Hematopoietic multipotent progenitor cell treated with erythropoietin and hydrocortisone succinate and interleukin-3 and kit ligand, for 8 days (in vitro differentiated cells): Measurements from ENCODE around the gene DCLK1.

ENCODE experiments used
- DNase-seq: peaks from one replicate; pipeline ENCODE4 v3.0.0-alpha.2; 2015

DCLK1 gene

DNA sequence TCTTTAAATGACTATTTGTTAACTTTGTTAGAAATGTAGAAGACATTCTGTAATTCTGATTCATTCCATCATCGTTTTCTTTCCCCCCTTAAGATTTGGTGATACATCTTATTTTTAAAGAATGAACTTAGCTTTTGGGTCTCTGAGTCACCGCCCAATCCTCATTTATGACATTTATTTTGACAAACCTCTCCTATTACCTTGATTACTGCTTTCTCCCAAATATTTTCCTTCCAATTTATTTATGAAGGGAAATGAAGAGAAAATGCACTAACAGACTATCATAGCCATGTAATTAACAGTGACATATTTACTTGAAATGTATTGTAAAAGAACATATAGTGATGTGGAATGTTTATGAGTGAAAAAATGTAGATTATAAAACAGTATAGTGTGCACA is 241.6 kb downstream of the DCLK1 start:
- DNase-seq: no peak

DNA sequence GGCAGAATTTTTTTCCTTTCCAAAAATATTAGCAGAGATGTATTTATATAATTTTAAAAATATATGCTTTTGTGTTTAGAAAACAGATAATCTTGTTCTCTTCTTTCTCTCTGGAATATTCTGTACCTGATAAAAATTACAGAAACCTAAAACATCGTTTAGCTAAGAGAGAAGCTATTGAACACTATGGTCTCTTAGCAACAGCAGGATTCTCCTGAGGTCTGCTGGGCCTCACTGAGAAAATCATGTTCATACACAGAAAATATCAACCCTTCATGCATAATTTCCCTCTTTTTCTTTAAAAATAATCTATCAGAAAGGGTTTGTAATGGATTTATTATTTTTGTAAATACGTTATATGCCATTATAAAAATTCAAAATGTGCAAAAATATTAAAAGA is 242.2 kb downstream of the DCLK1 start:
- DNase-seq: no peak

DNA sequence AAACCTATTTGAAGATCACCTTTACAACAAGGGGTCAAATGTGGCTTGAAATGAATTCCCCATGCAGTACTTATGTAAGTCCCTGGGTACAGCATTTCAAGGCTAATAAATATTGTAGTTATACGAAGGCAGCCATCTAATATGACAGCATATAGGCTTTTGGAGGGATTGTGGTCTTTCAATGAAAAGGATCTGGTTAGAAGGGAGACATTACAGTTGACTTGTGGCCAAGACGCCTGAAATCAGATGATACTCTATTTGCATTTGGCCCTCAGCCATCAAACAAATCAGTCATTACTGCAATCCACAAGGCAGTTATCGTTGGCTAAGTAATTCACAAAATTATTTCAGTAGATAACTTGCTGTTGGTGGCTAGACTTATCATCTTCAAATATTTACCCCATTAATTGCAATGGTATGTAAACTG is 242.7 kb downstream of the DCLK1 start:
- DNase-seq: no peak

DNA sequence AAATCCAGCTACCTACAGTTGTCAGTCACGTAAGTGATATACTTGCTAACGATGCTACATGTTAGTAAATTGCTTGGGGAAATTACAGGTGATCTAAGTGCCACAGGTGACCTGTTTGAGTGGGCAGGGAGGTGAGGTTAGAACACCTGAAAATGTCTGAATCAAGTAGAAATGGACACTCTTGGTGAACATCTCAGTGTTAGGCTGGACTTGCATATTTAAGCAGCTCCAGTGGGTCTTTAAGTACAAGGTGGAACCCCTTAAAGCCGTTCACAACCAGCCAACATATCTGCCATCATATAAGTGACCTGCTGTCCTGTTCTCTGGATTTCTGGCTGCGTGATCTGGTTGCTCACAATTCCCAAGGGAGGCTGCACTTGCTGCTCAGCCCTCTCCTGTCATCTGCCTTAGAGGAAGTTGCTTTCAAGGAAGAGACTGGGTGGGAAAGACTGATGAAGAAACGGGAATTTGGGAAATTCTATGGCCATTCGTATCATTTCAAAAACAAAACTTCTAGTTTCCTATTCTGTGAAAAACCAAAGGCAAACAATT is 244.0 kb downstream of the DCLK1 start:
- no peak for DNase-seq

DNA sequence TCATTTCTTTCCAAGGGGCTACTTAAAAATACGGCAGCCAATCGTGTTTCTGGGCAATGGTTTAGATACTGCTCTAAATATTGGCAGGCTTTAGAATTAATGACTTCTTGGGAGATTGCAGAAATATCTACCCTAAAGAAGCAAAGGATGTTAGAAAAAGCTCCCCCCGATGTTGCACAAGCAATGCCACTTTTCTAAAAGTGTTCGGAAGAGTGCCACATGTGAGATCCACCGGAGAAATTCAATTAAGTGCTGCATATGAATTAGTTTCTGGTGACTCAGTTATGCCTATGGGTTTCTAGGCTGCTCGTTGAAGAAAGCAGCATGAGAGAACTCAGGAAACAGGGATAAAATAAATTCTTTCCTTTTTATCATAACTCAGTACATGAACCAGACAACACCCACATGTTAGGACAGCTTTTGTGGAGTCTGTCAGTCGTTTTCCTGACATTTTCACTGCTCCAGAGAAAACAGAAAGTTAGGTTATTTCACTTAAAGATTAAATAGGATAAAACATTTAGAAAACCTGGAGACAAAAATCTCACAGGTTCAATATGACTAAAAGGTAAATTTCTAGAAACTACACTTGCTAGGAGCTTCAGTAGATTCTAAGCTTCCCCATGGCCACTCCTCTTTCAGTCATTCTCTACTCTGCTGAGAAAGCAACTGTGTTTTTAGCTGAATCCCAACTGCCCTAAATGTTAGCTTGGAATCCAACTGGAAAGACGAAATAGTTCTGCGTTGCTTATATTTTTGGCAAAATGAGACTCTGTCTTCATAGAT is 244.7 kb downstream of the DCLK1 start:
- DNase-seq: no peak

DNA sequence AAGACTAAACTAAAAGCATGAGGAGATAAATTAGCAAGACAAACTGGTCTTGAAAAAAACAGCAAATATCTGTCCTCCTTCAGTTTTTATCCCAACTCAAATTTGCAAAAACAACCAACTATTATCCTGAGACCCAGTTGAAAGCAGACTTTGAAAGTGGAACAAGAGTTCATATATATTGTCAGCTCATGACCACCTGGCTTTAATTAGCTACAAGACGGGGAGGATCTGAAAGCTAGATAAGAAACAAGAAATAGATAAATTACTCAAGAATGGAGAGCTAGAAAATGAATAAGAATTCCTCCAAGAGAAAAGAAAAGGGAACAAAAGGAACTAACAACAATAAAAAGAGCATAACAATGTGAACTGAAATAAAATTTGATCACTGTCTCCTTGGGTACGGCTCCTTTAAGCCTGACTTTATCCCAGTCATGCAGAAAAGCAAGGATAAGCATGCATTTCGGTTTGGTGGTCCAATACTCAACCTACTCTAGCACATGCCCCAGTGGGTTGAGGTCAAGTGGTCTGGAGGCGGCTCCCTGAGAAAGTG is 246.9 kb downstream of the DCLK1 start:
- DNase-seq: no peak

DNA sequence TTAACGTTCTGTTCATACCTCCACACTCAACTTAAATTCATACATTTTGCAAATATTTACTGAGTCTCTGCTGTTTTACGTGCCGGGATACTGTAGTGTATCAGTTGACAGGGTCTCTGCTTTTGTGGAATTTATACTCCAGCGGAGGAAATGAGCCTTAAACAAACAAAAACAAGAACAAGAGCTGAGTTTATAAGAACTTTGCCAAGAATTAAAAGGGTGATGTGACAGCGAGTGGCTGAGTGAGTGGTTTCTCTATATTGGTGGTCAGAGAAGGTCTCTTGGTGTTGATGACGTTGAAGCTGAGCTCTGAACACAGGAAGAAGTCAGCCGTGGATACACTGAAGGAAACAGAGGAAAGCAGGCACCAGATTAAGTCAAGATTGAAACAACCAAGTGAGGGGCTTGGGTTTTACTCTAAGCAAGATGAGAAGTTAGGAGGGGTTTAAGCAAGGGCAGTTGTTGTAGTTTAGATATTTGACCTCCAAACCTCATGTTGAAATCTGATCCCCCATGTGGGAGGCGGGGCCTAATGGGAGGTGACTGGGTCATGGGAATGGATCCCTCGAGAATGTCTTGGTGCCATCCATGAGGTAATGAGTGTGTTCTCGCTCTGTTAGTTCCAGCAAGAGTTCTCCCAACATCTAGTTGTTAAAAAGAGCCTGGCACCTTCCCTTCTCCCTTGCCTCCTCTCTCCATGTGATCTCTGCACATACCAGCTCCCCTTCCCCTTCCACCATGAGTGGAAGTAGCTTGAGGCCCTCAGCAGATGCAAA is 248.3 kb downstream of the DCLK1 start:
- no peak for DNase-seq

DNA sequence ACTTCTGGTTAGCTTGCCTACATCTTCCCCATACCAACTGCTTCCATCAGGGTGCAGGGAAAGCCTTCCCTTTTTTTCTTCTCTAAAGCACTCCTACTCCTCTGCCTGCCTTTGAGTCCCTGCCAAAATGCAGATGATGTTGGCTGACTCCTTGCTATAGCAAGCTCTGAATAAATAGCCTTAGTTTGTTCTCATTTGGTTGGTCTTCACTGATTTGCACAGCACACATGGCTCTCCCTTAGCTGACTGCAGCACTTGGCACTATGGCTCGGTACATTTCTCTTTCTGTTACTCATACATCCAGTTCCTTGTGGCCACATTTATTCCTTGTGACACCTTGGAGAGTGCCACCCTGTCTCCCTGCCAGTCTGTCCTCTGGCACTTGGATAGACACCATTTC is 249.8 kb downstream of the DCLK1 start:
- no peak for DNase-seq

DNA sequence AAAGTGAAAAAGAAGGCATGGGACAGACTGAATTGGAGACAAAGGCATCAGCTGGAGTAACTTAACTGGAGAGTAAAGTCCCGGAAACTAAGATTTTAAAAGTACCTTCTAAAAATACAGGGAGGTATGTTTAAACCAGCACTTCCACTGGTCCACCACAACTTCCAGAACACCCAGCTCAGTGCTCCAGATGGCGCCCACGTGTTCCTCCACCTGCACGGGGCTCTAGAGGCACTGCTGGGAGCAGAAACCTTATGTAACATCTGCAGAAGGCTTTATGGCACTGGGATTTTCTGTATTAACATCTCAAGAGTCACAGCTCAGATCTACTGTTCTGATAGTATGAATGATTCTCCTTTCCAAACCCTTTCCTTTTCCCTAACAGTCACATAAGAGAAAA is 252.1 kb downstream of the DCLK1 start:
- DNase-seq: no peak

DNA sequence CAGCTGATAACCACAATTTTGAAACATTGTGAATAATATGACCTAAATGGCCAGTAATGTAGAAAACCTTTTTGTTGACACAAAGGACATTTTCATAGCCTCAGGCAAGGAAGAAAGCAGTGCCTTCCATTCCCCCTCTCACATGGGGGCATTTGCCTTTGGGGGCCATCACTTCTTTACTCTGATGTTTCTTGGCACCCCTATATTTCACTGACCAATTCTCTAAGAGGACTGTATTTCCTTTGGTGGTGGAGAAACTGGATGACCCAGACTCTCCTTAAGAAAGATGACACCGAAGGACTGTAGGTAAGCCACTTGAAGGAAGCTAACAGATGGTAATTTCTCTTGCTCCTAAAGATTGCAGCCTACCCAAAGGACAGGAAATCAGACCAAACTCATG is 254.6 kb downstream of the DCLK1 start:
- no peak for DNase-seq

DNA sequence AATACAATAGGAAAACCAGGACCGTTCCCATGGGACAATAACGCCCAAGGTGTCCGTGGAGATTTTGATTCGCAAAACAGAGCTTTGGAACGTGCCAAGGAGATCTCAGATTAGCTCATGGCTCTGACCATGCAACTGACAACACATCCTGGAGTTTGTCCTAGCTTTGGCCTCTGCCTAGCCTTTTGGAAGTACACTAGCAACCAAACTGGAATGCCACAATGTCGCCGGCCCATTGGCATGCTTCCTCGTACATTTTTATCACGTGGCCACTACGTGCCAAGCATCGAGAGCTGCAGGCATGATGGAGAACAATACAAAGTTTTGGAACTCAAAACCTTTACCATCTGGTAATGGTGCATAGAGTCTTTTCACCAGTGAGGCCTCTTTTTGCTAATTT is 256.5 kb downstream of the DCLK1 start:
- DNase-seq: no peak

DNA sequence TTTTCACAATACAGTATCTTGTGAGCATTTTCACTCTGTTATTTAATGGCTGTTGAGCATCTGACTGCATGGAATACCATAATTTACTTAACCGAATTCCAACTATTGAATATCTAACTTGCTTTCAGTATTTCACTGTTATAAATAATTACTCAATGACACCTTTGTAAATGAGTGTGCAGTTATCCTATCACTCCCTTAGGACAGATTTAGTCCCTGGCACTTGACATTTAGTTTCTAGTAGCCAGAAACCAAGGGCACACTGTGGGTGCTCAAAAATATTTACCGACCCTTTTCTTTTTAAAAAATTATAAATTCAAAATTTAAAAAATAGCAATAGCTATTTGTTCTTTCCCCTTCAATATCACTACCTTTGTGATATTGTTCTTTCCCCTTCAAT is 258.8 kb downstream of the DCLK1 start:
- DNase-seq: no peak

DNA sequence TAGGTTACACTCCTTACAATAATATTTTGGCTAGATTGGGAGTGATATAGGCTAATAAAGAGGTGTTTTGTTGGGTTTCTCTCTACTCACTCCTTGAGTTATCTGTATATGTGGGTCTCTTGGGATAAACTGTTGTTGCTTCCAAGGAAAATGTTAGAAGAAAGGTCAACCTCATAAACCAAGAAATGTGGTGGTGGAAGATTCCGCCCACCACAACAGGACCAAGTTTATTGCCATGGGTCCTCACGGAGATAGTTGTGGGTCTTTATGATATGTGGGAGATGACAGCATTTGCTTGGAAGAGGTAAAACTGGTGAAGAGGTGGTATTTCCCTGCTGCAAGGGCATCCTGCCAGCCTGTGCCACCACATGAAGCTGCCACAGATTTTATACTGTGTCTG is 259.6 kb downstream of the DCLK1 start:
- DNase-seq: no peak

DNA sequence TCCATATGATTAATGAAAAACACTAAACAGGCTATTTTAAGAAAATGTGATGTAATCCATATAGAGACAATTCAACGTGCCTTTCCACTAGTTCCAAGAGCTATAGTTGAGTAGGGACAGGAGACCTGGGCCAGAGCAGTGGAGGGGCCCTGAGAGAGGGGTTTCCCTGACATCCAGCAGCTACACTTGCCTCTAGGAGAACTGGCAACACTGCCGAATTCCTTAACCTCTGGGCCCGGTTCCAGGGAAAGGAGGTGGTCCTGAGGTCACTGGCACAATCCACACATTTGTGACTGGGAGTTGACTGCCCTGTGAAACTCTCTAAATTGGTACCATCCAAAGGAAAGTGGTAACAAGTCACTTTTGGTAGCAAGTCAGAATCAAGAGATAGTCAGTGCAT is 264.4 kb downstream of the DCLK1 start:
- DNase-seq: no peak

DNA sequence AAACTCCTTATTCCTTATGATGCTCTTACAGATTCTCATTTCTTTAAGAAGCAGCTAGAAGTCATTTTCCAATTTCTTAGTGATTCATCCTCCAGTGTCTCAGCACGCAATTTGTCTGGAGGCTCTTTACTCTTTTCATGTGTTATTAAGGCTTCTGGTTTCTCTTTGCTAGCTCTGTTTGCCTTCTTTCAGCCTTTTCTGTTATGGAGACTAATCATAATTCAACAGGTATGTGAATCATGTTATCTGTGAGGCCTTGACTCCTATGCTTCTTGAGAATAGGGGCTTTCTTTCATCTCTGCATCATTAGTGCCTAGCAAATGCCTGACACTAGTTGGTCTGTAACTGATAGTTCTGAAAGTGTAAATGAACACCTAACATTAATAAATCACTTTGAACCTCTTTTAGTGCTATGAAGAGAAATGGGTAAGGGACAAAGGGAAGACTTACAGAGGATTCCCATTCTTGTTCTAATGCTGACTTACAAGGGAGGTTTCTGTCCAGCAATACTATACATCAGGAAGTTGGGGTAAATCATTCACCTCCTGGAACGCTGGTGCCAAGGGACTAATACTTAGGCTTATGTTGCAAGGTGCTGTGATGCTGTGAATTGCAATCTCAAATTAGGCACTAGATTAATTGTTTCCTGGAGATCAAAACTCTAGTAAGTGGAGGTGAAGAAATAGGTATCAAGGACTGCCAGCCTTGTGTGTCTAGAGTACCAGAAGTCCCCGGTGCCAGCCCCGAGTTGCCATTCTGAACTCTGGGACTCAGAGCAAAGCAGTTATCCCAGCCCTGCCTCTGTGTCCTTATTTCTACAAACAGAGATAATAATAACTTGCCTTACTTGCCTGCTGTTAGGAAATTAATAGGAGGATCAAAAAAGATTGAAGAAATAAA is 265.6 kb downstream of the DCLK1 start:
- DNase-seq: no peak

DNA sequence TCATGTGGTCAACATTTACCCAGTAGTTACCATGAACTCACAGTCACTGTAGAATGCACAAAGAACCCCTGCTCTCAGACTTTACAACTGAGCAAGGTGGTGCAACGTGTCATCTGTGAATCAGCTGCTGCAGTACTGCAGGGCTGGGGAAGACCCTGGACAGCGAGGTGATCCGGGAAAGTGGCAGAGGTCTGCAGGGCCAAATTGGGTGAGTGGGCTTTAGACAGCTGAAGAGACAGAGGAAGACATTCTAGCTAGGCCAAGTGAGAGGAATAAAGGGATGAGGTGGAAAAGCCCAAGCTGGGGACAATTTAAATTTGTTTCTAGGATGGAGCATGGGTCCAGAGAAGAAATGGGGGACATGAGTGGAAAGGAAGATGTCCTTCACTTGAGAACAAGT is 270.5 kb downstream of the DCLK1 start:
- DNase-seq: no peak

DNA sequence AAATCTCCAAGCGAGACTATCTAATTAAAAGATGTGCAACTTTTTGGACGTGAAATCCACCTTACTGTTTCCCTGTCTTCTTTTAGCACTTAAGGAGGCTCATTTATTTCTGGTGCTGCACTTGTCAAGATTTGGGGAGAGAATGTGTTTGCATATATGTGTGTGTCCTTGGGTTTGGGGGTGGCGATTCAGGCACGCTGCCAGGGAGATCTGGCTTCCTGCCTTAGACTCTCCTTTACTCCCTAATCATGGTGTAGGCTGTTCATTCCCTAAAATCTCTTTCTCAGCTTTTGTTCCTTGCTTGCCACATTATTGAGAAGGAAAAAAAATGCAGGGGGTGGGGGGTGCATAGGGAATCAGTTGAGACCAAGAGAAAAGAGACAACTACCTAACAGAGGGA is 271.2 kb downstream of the DCLK1 start:
- DNase-seq: no peak

DNA sequence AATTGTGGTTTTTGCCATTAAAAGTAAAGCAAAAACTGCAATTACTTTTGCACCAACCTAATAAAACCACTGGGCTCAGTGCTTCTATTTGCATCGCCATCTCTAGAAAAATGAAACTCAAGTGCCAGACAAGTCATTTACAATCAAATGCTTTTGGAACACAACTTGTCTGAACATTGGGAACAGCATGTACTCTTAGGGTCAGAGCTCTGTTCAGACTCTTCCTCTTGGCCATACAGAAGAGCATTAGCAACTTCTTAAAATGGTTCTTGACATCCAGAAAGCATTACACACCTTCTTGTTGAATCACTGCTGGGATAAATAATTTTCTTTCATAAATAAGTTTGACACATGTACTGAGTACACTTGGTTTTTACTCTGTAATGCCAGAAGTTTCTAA is 272.5 kb downstream of the DCLK1 start:
- DNase-seq: no peak

DNA sequence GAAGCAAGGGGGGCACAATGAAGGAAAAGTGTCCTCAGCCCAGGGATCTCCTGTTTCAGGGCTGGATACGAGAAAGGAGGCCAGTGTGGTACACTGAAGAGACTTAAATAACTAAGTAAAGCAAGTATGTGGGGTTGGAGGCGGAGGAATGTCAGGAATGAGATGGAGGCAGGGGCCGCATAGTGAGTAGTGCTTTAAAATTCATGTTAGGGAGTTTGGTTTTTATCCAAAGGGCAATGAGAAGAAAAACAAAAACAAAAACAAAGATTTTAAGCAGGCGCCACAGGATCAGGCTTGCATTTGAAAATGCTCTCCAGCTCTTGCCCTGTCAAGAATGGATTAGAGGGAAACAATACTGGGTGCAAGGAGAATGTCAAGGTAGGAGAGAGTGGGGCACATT is 273.4 kb downstream of the DCLK1 start:
- no peak for DNase-seq

DNA sequence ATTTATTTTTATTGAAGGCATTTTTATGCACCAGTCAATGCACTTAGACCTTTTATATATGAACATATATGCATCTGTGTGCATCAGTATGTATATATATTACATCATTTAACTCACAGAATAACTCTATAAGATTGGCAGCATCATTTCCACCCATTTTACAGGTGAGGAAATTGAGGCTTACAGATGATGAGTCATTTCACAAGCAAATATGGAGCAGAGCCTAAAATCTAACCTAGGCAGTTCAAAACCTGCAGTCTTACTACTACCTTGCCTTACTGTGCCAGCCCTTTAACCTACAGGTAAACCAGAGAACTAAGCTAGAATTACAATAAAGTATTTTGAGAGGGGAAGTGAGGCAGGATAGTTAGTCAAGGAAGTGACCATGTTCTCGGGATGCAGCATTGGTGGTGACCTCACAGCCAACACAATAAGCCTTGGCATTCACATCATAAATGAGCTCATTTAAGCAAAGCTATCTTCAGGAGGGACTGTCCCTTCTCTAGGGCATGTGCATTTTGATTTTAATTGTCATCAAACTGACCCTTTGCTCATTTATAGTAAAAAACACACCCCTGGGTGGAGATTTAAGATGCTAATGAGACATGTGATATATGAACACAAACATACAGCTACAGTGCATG is 274.3 kb downstream of the DCLK1 start:
- no peak for DNase-seq

DNA sequence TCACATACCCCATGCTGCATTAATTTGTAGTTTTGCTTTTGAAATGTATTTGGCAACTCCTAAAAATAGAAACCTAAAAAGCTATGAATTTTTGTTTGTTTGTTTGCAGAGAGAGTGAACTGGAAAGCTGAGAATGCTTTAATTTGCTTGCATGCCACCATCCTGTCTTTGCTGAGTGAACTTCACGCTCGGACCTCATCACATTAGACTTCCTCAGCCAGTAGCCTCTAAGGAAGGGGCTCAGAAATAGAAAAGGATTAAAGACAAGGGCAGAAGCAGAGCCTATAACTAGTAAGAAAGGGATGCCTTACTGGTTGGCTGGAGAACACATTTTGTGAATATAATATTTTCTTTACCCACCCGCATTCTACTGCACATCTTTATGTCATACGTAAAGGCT is 275.1 kb downstream of the DCLK1 start:
- no peak for DNase-seq

DNA sequence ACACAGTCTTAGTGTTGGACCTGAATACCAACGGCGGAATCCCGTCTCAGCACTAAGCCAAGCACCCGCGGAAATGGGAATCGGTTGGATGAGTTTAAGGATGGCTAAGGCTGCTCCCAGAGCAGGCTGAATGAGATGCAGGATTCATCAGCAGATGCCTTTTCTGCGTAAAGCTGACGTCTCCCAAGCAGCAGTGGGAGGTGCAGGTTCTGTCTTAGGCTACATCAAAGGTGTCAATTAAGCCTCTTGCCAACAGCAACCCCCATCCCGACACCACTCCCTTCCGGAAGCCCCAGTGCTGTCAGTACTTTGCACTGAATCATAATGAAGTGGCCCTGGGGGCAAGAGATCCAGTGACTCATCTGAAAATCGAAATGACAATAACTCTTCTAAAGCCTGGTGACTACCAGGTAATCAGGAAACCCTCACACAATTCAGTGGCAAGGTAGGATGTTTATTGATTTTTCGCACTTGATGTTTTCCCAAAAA is 275.6 kb downstream of the DCLK1 start:
- no peak for DNase-seq
